Amniotic stem cell (primary cell): ENCODE results near the gene GRK1.
"Not testable (repeated sequence)": the region's sequence is repeated elsewhere in the genome, so short reads cannot be mapped to it uniquely, and the experiment has no call there.

Experiments used
- DNase-seq: peaks from one replicate; lab custom pipeline; 2025; lab: John Stamatoyannopoulos, UW

The GRK1 gene

DNA sequence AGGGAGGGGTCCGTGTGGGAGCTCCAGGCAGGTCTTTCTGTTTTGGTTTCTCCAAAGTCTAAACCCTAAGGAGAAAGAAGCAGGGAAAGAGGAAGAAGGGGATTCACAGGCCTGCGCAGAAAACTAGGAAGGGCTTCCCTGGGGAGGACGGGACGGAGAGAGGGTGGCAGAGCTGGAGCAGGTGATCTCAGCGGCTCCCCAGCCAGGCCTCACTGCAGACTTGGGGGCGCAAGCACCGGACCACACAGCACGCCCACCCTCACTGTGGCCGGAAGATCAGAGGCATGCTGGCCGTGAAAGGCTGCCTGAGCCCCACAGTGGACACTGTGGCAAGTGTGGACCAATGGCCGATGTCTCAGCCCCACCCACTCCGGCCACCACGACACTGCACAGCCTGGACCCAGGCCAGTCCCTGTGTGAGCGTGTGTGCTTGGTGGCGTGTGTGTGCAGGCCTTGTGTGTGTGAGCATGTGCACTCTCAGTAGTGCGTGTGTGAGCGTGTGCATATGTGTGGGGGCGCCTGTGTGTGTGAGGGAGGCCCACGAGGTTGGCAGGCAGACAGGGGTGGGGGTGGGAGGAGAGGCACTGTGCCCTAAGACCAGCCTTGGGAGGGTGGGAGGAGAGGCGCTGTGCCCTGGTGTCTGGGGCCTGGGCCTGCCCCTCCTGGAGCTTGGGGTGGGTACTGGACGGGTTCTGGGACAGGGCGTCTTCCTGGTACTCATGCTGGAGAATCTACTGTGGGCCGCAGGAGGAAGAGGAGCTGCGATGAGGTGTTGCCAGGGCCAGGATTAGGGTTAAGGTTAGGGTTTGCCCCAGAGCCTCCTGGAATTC, 76.6 kb downstream of the GRK1 start:
- no peak for DNase-seq

DNA sequence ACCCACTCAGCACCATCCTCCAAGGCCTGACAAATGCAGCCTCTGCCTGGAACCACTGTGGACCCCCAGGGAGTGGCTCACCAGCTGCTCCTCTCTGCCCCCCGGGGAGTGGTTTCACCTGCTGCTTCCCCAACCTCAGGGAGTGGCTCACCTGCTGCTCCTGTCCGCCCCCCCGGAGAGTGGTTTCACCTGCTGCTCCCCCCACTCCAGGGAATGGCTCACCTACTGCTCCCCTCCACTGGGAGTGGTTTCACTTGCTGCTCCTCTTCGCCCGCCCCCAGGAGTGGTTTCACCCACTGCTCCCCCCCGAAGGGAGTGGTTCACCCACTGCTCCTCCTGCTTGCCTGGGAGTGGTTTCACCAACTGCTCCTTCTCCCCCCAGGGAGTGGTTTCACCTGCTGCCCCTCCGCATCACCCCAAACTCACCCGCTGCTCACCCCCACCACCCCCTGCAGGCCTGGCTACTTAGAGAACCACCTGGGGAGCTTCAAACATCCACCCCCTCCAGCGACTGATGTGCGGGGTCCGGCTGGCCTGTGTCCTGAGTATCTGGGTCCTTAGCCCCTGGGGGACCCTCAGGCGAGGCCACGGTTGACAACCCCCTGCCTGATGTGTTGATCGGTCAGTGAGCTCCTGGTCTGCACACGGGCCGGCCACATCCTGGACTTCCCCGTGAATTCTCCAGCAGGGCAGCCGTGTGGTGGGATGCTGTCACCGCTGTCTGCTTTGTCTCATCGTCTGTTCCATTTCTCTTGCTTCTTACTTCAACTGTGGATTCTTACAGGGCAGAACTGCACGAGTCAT, 77.4 kb downstream of the GRK1 start:
- DNase-seq, result no peak

DNA sequence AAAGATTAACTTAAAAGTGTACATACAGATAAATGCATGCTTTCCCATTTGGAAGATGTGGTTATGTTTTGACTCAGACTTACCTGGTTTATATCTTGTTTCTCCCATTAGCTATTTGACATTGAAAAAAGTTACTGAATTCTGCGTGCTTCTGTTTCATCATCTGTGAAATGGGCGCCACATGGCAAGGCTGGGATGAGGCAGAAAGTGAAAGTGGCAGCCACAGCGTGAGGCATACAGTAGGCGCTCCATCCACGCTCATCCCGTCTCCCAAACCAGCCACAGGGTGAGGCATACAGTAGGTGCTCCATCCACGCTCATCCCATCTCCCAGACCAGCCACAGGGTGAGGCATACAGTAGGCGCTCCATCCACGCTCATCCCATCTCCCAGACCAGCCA, 78.0 kb downstream of the GRK1 start:
- DNase-seq, result no peak

DNA sequence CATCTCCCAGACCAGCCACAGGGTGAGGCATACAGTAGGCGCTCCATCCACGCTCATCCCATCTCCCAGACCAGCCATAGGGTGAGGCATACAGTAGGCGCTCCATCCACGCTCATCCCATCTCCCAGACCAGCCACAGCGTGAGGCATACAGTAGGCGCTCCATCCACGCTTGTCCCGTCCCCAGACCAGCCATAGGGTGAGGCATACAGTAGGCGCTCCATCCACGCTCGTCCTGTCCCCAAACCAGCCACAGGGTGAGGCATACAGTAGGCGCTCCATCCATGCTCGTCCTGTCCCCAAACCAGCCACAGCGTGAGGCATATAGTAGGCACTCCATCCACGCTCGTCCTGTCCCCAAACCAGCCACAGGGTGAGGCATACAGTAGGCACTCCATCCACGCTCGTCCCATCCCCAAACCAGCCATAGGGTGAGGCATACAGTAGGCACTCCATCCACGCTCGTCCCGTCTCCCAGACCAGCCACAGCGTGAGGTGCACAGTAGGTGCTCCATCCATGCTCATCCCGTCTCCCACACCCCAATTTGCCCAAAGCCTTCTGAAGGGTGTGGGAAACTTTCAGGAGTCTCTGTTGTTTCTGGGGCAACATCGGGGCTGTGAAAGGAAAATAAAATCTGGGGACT, 78.6 kb downstream of the GRK1 start:
- not testable (repeated sequence) for DNase-seq

DNA sequence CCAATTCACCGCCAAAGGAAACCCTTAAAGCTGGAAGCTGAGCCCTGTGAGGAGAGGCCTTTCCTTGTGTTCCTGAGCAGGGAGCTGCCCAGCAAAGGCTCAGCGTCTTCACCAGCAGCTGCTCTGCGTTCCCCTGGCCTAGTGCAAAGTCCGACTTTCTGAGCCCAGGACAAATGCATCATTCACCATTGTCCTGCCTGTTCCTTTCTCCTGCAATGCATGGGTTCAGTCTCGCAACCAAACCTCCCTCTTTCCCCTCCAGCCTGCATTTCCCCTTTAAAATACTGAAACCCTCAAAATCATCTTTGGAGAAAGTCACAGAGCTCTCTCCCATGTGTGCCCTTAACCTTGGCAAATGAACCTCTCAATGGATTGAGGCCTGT, 79.1 kb downstream of the GRK1 start:
- no peak for DNase-seq

DNA sequence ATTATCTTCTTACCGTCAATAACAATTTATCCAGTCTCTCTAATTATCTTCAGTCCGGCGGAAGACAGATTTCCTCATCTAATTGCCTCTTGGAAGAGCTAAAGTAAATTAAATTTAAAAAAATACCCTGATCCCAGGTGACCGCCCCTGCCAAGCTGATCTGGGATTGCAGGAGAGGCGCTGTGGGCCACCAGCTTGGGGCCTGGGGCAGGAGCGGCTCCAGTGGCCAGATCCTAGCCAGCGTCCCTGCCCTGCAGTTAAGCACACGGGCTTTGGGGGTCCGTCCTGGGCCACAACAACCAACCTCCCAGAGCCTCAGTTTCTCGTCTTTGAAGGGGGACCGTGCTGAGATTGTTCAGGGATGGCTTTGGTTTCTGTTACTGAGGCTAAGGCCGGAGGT, 79.7 kb downstream of the GRK1 start:
- DNase-seq, result no peak

DNA sequence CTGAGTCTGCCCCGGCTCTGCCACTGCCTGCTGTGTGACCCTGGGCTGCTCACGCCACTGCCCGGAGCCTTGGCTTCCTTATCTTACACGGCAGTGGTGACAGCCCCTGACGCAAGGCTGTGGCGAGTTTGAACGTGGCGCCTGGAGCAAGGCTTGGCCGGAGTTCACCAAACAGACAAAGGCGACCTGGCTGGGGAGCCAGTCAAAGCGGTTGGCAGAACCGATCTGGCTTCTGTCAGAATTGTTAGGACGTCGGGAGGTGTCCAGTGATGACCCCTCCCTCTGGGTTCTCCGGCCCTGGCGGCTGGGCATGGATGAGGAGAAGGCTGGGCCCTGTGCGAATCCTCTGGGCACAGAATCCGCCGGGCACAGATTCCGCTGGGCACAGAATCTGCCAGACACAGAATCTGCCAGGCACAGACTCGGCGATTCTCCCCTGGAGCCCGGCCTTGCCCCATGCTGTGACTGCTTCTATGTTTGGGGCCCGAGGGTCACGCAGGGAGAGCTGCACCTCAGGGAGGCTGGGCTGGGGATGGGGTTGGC, 80.3 kb downstream of the GRK1 start:
- no peak for DNase-seq

DNA sequence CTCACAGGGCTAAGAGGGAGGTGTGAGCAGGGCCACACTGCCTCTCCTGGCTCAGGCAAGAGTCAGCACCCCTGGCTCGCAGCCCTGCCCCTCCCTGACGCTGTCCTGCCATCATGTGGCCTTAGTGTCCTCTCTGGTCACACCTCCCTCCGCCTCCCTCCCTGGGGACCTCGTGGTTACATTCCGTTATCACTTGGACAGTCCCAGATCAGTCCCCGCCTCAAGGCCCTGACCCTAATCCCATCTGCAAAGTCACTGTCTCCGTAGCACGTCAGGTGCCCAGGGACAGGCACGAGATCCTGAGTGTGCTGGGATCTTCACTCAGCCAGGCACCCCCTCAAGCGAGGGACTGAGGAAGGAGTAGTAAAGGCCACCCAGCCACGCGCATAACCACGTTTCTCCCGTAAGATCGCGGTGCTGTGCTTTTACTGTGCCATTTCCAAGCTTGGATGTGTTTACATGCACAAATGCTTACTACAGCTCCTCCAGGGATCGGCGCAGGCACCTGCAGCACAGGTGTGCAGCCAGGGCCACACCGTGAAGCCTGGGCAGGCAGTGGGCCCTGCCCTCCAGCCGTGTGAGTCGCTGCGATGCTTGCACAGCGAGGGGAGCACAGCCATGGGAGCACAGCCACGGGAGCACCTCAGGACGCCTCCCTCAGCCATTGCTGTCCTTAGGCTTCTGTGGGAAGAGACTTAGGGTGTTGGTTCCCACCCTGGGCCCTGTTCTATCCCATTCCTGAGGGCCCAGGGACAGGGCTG, 81.3 kb downstream of the GRK1 start:
- no peak for DNase-seq

DNA sequence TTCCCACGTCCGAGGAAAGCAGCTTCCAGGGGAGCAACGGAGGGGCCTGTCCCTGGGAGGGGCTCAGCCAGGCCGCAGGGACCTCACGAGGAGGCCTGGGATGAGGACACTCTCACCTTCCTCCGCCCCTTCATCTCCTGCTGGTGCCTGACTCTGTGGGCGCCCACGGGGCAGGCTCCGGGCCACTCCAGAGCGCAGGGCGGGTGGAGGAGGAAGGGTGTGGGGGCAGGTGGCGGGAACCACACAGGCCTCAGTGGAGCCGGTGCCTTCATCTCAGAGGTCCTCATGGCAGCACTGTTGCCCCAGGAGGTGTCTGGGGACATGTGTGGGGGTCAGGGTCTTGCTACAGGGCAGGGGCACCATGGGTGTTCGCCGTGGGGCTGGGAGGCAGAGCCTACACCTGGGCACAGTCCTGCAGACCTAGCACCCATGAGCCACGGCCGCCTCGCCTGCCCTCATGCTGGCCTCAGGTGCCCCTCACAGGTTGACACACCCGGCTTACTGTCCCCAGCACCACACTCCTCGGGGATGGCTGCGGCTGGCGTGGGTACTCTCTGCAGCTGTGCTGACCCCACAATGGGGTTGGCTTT, 81.9 kb downstream of the GRK1 start:
- no peak for DNase-seq

DNA sequence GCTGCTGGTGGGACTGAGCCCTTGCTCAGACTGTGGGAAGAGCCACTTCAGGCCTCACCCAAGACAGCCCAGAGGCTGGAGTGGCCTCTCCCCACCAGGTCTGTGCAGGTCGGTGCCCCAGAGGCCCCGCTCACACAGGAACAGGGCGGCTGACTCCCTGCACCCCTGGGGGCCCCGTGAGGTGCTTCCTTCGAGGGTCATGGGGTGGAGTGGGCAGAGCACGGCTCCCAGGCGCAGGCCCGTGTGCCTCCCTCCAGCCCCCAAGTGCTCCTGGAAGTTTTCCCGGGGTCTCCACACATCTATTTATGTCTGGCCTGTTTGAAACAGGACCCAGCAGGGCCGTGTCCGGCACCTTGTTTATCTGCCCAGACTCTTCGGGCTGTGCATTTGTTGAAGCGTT, 82.5 kb downstream of the GRK1 start:
- DNase-seq, result no peak

DNA sequence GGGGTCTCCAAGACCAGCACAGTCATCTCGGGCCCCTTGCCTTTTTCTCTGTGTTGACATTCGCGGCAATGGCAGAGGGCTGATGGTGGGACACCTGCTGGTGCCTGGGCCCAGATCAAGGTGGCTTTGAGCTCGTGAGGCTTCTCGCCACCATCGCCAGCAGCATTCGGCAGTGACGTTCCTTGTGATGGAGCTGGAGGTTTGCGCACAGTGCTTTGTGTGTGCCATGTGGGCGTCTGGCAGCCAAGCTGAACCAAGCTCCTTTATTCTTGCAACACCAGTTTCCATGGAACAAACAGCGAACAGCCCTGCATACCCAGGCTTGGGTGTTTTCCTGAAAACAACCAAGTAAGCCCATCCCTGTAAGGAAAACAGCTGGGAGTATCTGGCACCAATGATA, 82.9 kb downstream of the GRK1 start:
- DNase-seq, result no peak

DNA sequence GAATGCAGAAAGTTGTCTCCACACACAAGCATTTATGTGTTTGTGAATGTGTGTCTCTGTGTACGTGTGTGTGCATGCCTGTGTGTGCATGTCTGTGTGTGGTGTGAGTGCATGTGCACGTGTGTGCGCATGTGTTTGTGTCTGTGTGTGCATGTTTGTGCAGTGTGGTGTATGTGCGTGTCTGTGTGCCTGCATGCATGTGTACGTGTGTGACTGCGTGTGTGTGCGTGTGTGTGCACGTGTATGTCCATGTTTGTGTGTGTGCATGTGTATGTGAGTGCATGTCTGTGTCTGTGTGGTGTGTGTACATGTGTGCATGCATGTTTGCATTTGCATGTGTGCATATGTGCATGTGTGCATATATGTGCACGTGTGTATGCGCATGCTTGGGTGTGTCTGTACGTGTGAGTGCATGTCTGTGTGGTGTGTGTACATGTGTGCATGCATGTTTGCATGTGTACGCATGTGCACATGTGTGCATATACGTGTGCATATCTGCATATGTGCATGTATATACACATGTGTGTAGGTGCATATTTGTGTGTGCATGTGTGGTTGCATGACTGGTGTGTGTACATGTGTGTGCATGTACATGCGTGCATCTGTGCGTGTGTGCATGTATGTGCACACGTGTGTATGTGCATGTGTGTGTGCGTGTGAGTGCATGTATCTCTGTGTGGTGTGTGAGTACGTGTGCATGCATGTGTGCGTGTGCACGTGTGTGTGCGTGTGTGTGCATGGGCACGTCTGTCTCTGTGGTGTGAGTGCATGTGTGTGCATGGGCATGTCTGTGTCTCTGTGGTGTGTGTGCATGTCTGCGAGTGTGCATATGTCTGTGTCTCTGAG, 83.8 kb downstream of the GRK1 start:
- no peak for DNase-seq

DNA sequence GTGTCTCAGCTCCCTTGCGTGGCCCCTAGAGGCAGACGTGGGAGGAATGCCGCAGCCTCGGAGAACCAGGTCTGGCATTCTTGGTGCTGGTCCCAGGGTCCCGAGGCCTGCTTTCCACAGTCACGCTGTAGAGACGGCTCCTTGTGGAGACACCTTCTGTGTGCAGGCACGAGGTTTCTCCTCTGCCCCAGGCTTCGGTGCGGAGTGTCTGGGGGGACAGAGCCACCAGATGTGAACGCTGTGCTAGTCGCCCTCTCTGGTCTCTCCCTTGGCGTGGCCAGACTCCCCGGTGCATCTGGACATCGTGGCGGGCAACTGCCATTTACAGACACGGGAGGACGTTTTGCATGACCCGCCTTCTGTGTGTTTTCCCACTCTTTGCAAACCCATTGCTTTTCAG, 84.5 kb downstream of the GRK1 start:
- no peak for DNase-seq

DNA sequence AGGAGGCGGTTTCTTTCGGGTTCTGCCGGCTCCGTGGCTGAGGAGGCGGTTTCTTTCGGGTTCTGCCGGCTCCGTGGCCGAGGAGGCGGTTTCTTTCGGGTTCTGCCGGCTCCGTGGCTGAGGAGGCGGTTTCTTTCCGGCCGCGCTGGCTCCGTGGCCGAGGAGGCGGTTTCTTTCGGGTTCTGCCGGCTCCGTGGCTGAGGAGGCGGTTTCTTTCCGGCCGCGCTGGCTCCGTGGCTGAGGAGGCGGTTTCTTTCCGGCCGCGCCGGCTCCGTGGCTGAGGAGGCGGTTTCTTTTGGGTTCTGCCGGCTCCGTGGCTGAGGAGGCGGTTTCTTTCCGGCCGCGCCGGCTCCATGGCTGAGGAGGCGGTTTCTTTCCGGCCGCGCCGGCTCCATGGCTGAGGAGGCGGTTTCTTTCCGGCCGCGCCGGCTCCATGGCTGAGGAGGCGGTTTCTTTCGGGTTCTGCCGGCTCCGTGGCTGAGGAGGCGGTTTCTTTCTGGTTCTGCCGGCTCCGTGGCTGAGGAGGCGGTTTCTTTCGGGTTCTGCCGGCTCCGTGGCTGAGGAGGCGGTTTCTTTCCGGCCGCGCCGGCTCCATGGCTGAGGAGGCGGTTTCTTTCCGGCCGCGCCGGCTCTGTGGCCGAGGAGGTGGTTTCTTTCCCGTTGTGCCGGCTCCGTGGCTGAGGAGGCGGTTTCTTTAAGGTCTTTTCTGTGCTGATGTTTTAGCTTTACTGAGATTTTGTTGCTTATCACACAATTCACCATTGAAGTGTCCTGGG, 85.4 kb downstream of the GRK1 start:
- not testable (repeated sequence) for DNase-seq

DNA sequence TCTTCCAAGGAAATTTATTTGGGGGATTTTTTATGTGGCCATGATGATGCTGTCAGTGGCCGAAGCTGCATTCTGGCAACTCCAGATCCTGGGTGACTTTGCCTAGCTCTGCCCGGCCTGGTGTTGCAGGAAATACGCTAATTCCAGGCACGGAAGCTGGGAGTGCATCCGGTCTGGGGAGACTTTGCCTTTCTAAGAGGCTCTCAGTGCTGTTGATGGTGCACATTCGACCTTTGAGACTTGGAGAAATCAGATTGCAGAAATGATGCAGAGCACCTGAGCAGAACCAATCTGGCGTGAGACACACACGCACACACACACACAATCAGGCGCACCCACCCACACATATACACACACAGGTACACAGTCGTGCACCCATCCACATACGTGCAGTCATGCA, 86.2 kb downstream of the GRK1 start:
- no peak for DNase-seq

DNA sequence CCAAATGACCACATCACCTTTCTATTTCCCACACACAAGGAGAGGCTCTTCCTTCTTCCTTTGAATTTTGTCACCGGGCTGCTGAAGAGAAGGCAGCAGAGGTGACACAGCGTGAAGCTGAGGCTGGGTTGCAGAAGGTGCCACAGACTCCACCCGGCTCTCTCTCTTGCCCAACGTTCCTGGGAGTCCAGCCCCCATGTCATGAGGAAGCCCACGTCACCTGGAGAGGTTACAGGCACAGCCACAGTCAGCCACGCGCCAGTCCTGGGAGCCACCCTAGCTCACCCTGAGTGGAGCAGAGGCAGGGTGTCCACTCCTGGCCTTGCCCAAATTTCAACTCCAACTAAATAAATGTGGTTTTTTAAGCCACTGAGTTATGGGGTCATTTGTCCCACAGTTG, 87.2 kb downstream of the GRK1 start:
- no peak for DNase-seq

DNA sequence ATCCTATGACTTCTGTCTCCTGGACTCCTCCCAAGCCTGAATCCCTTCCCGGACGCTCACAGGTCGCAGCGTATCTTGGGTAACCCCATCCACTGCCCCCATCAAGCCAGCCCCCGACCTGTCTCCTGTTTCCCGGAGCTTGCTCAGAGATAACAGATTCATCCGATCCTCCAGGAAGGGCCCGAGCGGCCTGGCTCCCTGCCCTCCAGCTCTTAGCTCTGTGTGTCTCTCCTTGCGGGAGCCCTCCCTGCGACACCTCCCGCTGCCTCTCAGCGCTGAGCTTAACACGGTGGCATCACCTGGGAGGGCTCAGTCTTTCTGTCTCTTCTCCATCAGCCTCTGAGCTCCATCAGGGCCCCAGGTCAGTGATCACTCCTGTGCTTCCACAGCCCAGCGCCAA, 87.7 kb downstream of the GRK1 start:
- no peak for DNase-seq

DNA sequence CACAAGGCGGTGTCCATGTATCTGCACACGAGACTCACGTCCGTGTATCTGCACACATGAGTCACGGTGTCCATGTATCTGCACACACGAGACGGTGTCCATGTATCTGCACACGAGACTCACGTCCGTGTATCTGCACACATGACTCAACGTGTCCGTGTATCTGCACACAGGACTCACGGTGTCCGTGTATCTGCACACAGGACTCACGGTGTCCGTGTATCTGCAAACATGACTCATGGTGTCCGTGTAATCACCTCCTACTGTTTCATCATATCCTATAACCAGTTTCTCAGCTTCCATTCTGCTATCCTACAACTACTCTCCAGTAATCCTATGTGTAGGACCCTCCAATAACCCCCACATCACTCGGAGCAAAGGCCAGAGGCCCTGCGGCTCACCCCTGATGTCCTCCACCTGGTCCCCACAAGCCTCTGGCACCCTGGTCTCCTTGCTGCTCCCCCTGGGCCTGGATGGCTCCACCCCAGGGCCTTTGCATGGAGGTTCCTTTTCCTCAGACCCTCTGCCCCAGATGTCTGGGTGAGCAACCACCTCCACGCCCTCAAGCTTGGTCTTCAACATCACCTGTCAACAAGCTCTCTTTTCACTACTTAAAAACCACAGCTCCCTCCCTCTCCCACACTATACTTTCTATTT, 89.5 kb downstream of the GRK1 start:
- DNase-seq, result no peak
